Measurements from ENCODE around the gene FYN.
A peak's percentile ranks its signal among the peaks of the same experiment; 100 is the strongest.

The FYN gene

GRCh38 chr6:111806165-111806547 is 67.1 kb downstream of the FYN start:
- DNase-seq (ENCODE audit: low read depth): no peak
- no peak overlapping the region for H3K4me3 ChIP-seq (replicated peaks; ENCODE audit: low read depth, low read length)
- TF ChIP-seq CTCF (IDR thresholded peaks at IDR 0.05; ENCODE audit: low read length, missing control alignments): no peak

- no peak overlapping the region for H3K4me3 ChIP-seq (replicated peaks; ENCODE audit: low read depth, low read length)
- TF ChIP-seq CTCF (IDR thresholded peaks at IDR 0.05; ENCODE audit: low read length, missing control alignments): no peak
- no peak for DNase-seq (ENCODE audit: low read depth)
These were observed 67.6 kb downstream of the FYN start for GRCh38 chr6:111805511-111806164.

GRCh38 chr6:111804627-111805235 is 68.5 kb downstream of the FYN start:
- DNase-seq (ENCODE audit: low read depth): peak; percentile 82
- peak; percentile 19 for TF ChIP-seq CTCF (IDR thresholded peaks at IDR 0.05; ENCODE audit: low read length, missing control alignments)
- H3K4me3 ChIP-seq (replicated peaks; ENCODE audit: low read depth, low read length): no peak overlapping the region

GRCh38 chr6:111803804-111804203 is 69.4 kb downstream of the FYN start:
- TF ChIP-seq CTCF (IDR thresholded peaks at IDR 0.05; ENCODE audit: low read length, missing control alignments): no peak
- H3K4me3 ChIP-seq (replicated peaks; ENCODE audit: low read depth, low read length): no peak overlapping the region
- no peak for DNase-seq (ENCODE audit: low read depth)

- no peak overlapping the region for H3K4me3 ChIP-seq (replicated peaks; ENCODE audit: low read depth, low read length)
- no peak for TF ChIP-seq CTCF (IDR thresholded peaks at IDR 0.05; ENCODE audit: low read length, missing control alignments)
- no peak for DNase-seq (ENCODE audit: low read depth)
These were observed 69.9 kb downstream of the FYN start for GRCh38 chr6:111803371-111803770.

GRCh38 chr6:111802720-111803330 is 70.4 kb downstream of the FYN start:
- no peak for TF ChIP-seq CTCF (IDR thresholded peaks at IDR 0.05; ENCODE audit: low read length, missing control alignments)
- no peak overlapping the region for H3K4me3 ChIP-seq (replicated peaks; ENCODE audit: low read depth, low read length)
- no peak for DNase-seq (ENCODE audit: low read depth)

Measured in fibroblast of pulmonary artery (primary cell).